Measurements from ENCODE around the gene SGMS1.
"Not testable (repeated sequence)": the region's sequence is repeated elsewhere in the genome, so short reads cannot be mapped to it uniquely, and the experiment has no call there.

The SGMS1 gene

GRCh38 chr10:50470345-50470744 lies 153.4 kb downstream of the SGMS1 start:
- DNase-seq (ENCODE audit: low read depth in 2 of 2), result no peak

DNA sequence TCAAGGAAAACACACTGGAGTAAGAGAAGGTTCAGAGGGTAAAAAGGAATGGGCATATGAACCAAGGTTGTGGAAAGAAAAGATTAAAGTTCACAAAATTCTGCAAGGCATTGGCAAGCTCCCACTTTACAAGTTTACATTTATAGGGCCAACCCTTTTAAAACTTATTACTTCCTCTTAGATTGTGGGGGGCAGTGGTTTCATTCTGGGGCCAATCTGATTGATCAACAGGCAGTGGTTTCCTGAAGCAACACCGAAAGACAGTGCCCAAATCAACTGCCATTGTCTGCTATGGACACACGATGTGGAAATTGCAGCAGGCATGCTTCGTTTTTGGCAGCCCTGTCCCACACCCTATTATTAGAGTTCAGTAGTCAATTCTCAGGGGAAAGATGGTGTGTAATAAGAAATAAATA lies 154.0 kb downstream of the SGMS1 start:
- no peak for DNase-seq (ENCODE audit: low read depth in 2 of 2)

DNA sequence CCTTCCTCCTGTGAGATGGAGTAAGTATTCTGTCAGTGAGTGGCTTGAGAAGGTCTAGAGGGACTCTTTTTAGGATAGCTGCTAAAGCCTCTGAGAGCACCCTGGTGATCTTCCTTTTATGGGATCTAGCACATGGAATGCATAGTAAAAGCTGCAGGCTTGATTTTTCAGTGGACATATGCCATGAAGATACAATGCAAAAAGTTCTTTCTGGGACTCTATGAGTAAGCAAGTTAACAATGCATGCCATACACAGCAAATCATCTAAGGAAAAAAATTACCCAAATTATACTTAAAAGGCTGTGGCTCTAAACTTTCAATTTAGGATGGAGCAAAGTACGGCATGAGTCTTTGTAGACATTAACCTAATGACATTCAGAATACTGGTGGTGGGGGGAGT lies 154.5 kb downstream of the SGMS1 start:
- DNase-seq (ENCODE audit: low read depth in 2 of 2), result no peak

DNA sequence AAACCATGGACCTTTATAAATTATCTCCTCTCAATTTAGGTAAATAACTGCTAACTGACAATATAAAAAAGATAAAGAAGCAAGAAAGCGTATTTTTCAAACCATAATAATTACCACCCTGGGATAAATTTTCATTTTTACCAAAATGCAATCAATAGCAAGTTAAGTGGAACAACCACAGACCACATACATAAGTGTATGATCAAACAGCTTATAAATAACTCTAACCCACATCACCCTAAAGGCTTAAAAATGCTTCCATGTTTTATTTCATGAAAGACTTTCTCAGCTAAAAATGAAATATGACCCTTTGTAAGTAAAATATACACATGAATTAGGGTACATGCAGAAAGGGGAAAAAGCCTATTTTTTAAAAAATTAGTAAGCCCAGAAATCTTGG lies 156.5 kb downstream of the SGMS1 start:
- DNase-seq (ENCODE audit: low read depth in 2 of 2), result no peak

DNA sequence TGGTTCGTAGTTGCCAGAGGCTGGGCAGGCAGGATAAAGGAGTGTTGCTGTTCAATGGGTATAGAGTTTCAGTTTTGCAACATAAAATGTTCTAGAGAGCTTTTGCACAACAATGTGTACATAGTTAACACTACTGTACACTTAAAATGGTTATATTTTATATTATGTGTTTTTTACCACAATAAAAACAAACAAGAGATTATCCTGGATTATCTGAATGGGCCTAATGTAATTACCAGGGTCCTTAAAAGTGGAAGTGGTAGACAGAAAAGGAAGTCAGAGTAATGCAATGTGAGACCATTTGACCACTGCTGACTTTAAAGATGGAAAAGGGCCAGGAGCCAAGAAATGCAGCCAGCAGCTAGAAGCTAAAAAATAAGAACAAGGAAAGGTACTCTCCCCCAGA lies 159.7 kb downstream of the SGMS1 start:
- no peak for DNase-seq (ENCODE audit: low read depth in 2 of 2)

DNA sequence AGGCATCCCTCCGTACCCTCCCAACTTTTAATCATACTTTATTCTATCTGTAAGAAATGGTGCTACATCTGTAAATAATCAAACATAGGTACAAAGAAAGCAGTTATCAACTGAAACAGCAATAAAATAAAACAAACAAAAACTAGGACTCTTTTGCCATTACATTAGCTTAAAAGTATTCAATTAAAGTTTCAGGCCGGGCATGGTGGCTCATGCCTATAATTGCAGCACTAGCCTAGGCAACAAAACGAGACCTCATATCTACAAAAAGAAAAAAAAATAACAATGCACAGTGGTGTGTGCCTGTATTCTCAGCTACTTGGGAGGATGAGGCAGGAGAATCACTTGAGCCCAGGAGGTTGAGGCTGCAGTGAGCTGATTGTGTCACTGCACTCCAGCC lies 161.9 kb downstream of the SGMS1 start:
- DNase-seq (ENCODE audit: low read depth in 2 of 2), result no peak

DNA sequence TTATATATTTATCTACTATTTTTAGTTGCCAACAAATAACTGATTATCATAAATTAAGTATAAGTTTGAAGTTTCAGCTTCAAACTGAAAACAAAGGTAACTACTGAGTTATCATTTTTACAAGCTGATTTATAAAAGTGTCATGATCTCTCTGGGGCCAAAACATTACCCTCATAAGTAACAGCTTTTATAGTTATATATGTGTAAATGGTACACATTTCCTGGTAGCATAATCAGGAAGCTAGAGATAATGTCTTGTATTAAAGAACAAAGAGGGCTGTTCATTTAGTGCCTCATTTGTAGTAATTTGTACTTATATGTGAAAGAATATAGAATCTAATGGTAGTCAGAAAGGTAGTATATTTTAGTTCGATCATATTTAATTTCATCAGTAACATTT lies 162.6 kb downstream of the SGMS1 start:
- no peak for DNase-seq (ENCODE audit: low read depth in 2 of 2)

- no peak for DNase-seq (ENCODE audit: low read depth in 2 of 2)
These were observed 167.0 kb downstream of the SGMS1 start for GRCh38 chr10:50456719-50457118.

DNA sequence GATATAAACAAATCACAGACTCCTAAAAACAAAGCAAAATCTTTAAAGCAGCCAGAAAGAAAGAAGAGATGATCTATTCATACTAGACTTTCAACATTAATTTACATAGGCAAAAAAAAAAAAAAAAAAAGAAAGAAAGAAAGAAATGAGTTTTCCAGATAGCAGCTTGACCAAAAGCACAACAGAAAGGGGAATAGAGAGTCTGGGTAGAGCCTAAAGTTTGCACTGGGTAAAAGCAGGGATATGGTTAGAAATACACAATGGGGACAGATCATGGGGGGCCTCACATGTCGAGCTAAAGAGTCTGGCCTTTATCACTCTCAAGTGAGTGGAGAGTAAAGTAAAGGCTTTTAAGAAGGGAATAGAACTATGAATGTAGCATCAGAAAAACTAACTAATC lies 169.8 kb downstream of the SGMS1 start:
- no peak for DNase-seq (ENCODE audit: low read depth in 2 of 2)

GRCh38 chr10:50452603-50453002 lies 171.2 kb downstream of the SGMS1 start:
- DNase-seq (ENCODE audit: low read depth in 2 of 2), result no peak

- no peak for DNase-seq (ENCODE audit: low read depth in 2 of 2)
These were observed 176.1 kb downstream of the SGMS1 start for GRCh38 chr10:50447691-50448090.

DNA sequence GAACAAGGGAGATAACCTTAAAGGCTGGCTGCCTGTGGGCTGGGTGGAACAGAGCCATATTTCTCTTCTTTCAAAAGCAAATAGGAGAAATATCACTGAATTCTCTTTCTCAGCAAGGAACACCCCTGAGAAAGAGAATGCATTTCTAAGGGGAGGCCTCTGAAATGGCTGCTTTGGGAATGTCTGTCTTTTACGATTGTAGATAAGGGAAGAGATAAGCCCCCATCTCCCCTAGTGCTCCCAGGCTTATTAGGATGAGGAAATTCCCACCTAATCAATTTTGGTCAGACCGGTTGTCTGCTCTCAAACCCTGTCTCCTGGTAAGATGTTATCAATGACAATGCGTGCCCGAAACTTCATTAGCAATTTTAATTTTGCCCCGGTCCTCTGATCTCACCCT lies 178.0 kb downstream of the SGMS1 start:
- not testable (repeated sequence) for DNase-seq (ENCODE audit: low read depth in 2 of 2)

DNA sequence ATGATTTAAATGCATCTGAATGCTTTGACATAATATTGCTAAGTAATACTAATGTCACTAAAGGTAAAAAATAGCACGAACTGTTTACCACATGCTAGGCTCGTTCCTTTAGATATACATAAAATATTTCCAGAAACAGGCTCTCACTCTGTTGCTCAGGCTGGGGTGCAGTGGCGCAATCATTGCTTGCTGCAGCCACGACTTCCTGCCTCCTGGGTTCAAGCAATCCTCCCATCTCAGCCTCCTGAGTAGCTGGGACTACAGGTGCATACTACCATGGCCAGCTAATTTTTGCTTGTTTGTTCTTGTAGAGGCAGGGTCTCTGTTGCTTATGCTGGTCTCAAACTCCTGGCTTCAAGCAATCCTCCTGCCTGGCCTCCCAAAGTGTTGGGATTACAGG lies 183.3 kb downstream of the SGMS1 start:
- no peak for DNase-seq (ENCODE audit: low read depth in 2 of 2)

- DNase-seq (ENCODE audit: low read depth in 2 of 2), result no peak
These were observed 183.9 kb downstream of the SGMS1 start for GRCh38 chr10:50439806-50440205.

GRCh38 chr10:50439187-50439586 lies 184.6 kb downstream of the SGMS1 start:
- DNase-seq (ENCODE audit: low read depth in 2 of 2), result no peak

DNA sequence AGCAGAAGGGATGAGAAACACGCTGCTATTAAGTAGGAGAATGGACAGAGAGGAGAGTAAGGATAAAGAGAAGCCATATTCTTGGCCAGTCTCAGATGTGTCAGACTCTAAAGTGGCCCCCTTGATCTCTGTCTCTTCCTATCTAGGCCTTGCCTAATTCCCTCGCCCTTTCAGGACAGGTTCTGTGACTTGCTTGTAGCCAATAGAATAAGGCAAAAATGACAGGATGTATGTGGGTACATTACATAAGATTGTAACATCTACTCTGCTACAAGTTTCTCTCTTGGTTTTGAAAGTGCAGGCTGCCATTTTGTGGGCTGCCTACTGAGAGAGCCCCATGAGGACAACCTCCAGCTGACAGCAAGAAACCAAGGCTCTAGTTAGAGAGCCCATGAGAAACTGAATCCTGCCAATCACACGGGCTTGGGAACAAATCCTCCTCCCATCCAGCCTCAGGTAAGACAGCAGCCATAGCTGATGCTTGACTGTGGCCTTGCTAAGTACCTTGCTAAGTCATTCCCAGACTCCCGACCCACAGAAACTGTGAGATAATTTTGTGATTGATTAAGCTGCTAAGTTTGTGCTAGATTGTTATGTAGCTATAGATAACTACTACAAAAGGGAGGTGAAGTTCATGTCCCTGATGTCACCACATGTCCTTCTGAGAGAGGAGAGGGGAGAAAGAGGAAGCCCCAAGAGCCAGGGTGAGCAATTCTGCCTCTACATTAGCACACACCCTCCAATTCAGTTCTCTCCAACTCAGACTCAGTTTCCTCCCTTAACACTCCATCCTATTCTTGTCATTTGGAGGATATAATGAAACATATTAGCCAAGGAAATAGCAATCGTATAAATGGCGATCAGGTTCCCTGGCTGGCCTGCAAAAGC lies 185.5 kb downstream of the SGMS1 start:
- no peak for DNase-seq (ENCODE audit: low read depth in 2 of 2)

DNA sequence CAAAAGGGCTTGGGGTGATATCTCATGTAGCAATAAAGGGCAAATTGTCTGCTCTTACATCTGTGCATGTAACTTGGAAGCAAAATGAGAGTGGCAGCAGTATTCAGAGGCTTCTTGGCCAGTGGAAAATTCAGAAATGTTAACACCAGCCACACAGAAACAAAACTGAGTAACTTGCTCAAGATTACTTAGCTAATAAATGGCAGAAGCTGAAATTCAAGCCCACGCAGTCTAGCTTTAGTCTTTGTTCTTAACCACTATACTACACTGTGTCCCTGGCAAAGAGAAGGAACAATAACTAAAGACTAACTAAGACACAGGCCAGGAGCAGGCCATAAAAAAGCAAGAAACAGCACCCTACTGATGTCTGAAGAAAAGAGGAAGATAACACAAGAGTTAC lies 186.5 kb downstream of the SGMS1 start:
- DNase-seq (ENCODE audit: low read depth in 2 of 2), result no peak

DNA sequence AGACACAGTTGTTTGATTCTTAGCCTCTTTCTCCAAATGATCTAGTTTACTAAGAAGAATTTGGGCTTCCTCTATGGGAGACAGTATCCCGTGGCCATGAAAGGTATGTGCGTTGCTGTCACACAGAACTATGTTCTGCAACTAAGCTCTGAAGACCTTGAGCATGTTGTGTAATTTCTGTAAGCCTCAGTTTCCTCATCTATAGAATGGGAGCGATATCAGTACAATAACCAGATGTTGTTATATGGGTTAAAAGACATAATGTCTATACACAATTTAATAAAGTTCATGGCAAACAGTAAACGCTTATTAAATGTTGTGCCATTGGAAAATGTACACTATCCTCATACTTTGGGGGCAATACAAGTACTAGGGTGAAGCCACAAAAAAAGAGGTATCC lies 187.0 kb downstream of the SGMS1 start:
- DNase-seq (ENCODE audit: low read depth in 2 of 2), result no peak

DNA sequence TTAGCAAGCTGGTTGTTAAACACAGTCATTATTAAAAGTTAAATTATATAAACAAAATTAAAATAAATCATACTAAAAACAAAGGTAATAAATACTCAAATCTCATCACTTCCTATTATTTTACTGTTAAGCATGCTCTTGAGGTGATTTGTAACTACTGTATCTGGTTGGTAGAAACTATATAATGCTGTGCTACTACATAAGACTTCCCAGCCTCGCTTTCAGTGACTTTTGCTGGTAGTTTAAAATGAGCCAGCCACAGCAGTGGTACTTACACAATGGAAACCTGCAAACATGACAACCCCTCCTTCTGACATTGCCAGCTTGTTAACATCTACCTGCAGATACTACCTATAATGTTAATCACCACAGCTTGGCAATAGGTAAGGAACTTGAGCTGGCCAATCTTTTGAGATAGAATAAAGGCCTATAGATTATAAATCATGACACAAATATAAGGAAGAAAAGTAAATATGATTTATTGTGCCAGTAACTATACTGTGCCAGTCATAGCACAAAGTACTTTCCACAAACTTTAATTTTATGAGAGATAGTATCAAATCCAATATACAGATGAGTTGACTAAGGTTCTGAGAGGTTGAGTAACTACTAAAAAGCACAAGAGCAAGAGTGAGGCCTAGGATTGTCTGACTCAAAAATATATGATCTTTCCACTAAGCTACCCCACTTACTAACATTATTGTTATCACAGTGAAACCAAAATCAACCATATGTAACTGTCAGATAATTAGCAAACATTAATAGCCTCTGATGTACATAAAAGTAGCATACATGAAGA lies 191.3 kb downstream of the SGMS1 start:
- no peak for DNase-seq (ENCODE audit: low read depth in 2 of 2)

GRCh38 chr10:50431791-50432190 lies 192.0 kb downstream of the SGMS1 start:
- DNase-seq (ENCODE audit: low read depth in 2 of 2), result no peak

DNA sequence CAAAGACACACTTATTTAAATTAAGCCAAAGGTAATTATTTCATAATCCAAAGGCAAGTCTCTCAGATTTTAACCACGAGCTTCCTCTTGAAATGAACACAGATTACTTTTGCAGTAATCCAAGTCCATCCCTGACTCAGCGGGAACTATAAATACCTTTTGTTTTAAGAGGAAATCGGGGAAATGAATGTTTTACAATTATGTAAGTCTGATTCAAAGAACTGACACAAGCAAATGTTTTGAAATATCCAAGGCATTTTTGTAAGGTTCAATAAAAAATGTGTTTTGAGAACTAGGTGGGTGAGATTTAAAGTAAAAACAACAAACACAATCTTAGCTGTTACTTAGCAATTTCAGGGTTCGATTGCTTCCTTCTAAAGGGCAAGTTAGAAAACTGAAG lies 192.6 kb downstream of the SGMS1 start:
- no peak for DNase-seq (ENCODE audit: low read depth in 2 of 2)

DNA sequence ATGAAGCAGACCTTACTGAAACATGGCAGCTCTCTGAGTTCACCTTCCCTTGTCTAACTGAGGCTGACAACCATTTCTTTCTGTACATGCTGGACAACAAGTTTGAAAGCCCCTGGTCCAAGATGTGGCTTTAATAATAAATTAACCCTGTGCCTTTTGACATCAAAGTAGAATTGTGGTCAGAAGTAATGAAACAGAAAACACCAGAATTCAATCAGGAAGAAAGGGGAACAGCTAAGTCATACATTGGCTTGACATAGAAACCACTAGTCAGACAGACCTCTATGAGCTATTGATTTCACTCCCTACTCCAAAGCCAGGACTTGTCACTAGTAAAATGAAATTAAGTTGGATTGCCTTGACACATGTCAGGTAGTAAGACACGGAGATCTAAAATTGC lies 197.3 kb downstream of the SGMS1 start:
- DNase-seq (ENCODE audit: low read depth in 2 of 2), result no peak

GRCh38 chr10:50425215-50425614 lies 198.5 kb downstream of the SGMS1 start:
- not testable (repeated sequence) for DNase-seq (ENCODE audit: low read depth in 2 of 2)
